GM19455 (cell line): ENCODE results near the gene ARRDC4.

Experiments used
- ATAC-seq: cut with Tn5 transposase; IDR thresholded peaks from one replicate; pipeline ENCODE4 v1.9.1; 2021; ENCODE audit not compliant: unreplicated experiment

ARRDC4 gene

DNA sequence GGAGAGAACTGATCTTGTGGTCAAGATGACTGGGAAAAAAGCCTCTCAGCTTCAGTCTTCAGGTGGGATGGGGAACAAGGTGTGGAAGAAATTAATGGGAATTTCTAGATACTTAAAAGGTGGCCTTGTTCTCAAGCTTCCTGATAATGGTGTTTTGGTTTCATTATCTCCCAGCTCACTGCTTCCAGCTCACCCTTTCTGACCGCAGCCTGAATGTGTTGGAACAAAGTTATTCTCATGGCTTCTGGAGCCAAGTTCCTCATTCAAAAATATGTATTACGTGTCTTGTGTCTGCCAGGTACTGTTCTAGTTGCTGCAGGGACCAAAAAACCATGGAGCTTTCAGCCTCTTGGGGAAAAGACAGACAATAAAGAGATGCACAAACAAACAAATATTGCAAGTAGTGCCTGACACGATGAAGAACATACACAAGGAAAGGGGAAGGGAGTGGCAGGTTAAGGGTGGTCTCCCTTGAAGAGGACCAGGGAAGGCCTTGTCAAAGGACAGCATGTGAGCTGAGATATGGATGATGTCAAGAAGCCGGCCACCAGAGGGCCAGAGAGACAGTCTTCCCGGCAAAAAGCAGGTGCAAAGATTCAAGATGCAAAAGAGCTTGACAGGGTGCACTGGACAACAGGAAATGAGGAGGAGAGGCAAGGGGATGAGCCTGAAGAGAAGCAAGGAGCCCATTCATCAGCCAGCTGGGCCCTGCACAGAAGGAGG is 35.5 kb downstream of the ARRDC4 start:
- ATAC-seq = no peak

- no peak for ATAC-seq
These were observed 38.0 kb downstream of the ARRDC4 start for GRCh38 chr15:97998307-97999071.

DNA sequence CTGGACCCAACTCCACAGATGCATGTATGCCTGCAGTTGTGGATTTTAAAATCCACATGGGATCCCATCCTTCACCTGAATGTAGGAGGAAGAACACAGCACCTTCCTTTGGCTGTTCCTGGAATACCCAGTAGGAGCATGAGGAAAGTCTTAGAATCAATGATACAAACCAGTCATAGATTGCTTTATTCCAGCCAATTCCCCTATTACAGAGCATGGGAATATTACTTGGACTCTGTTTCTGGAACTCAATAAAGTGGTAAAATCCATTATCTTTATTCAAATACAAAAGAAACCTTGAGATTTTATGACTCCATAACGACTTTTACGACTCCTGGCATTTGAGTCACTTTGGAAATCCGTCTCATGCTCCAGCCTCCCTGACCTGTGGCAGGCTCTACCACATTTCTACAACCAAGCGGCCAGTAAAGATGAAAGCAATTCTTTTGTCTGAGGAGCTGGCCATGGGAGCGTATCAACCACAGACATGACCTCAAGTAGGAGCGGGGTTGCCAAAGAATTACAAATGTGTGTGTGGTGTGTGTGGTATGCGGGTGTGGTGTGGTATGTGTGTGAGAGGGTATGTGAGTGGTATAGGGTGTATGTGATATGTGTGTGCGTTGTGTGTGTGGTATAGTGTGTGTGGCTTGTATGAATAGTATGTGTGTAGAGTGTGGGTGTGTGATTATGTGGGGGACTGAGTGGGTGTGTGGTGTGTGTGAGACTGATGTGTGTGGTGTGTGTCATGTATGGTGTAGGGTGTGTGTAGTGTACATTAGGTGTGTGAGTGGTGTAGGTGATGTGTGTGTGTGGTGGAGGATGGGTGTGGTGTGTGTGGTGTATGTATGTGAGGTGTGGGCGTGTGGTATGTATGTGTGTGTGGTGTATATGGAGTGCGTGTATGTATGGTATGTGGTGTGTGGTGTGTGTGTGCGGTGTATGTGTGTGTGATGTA is 40.0 kb downstream of the ARRDC4 start:
- no peak for ATAC-seq

DNA sequence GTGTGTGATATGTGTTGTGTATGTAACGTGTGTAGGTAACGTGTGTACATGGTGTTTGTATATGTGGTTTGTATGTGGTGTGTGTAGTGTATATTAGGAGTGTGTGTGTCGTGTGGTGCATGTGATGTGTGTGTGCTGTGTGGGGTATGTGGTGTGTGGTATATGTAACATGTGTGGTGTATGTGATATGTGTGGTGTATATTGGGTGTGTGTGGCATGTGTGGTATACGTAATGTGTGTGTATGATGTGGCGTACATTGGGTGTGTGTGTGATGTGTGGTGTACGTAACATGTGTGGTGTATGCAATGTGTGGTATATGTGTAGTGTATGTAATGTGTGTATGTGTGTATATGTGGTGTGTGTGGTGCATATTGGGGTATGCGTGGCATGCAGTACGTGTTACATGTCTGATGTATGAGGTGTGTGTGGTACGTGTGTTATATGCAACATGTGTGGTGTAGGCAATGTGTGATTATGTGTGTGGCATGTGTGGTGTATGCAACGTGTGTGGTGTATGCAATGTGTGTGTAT is 41.2 kb downstream of the ARRDC4 start:
- ATAC-seq = no peak

GRCh38 chr15:98002419-98002818 is 41.9 kb downstream of the ARRDC4 start:
- no peak for ATAC-seq

DNA sequence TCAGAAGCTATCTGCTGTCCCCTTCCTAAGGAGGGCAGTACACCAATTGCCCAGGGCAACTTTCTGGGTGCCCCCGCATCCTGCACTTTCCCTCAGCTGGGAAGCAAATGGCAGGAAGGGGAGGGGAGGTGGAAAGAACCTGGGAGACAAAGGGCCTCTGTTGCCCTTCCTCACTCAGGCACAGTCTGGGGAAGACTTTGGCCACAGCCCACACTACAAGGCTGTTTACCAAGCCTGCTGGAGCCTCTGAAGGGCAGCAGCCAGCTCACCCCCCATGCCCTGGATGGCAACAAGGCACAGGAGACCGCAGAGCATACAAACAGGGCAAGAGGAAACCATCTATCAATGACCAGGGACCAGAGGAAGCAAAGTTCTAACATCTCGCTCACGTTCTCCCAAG is 42.4 kb downstream of the ARRDC4 start:
- ATAC-seq = no peak

DNA sequence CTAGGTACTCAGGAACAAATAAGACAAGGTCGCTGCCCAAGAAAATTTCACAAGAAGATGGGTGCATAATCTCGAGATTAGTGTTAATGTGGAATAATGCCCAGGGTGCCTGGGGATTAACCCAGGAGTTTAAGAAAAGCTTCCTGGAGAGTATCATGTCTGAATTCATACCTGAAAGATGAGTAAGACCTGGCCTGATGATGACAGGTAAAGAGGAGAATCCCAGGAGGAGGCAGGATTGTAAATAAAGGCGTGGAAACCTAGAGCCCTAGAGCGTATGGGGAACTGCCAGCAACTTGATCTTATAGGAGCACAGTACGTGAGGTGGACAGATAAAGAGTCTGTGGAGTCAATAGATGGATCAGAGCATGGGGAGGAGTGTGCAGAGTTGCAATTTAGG is 43.0 kb downstream of the ARRDC4 start:
- ATAC-seq = no peak

- no peak for ATAC-seq
These were observed 43.5 kb downstream of the ARRDC4 start for GRCh38 chr15:98003996-98004395.

GRCh38 chr15:98005659-98006058 is 45.2 kb downstream of the ARRDC4 start:
- ATAC-seq = no peak

DNA sequence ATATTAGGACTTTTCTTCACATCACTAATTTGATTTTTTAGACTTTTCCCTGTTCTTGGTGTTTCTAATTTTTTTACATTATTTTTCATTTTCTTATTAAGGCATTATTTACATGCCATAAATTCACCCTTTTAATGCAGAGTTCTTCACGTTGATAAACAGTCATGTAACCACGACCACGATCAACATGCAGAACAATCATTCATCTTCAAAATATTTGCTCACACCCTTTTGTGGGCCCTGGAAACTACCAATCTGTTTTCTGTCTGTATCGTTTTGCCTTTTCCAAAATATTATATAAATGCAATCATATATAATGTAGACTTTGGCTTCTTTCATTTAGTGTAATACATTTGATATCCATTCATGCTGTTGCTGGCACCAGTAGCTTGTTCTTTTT is 48.7 kb downstream of the ARRDC4 start:
- ATAC-seq = no peak

GRCh38 chr15:98009971-98010370 is 49.5 kb downstream of the ARRDC4 start:
- no peak for ATAC-seq

DNA sequence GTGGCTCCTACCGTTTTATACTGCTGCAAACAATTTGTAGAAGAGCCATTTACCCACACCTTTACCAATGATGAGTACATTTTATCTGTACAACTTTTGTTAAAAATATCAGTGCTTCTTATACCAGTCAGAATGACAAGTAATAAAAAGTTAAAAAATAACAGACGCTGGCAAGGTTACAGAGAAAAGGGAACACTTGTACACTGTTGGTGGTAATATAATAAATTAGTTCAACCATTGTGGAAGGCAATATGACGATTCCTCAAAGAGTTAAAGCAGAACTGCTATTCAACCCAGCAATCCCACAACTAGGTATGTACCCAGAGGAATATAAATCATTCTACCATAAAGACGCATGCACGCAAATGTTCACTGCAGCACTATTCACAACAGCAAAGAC is 51.9 kb downstream of the ARRDC4 start:
- ATAC-seq = no peak

DNA sequence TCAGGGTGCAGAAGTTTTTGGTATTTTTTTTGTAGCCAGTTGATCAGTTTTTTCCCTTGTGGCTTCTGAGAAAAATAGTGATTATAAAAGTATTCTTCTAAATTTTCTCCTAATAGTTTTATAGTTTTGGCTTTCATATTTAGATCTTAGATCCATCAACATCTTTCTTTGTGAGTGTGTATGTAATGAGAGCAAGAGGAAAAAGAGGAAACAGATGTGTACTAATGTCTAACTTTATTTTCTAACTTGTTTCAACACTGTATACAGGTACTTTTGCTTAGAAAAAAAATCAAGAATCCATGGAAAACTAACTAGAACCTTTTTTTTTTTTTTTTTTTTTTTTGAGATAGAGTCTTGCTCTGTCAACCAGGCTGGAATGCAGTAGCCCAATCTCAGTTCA is 53.1 kb downstream of the ARRDC4 start:
- no peak for ATAC-seq

GRCh38 chr15:98017150-98017964 is 56.9 kb downstream of the ARRDC4 start:
- no peak for ATAC-seq

- ATAC-seq = no peak
These were observed 58.4 kb downstream of the ARRDC4 start for GRCh38 chr15:98018761-98019351.
